Measurements from ENCODE around the gene ADAM17. TPM values are rescaled to one million over a fixed set of nuclear protein-coding genes. Genes with fewer than 3 reads are reported as not detected.

ADAM17 gene
- total RNA-seq, 1 donor from 2014 or later, result 23.2 TPM

Other genes starting within 250 kb of the ADAM17 start
- 129 and 134 TPM in 2 replicates for gene ITGB1BP1, start 132.3 kb downstream of the ADAM17 start, total RNA-seq
- gene CPSF3, start 132.2 kb downstream of the ADAM17 start, total RNA-seq, result 54.7 and 56.2 TPM in 2 replicates
- gene IAH1, start 81.3 kb downstream of the ADAM17 start, total RNA-seq, result 64.7 and 66.0 TPM in 2 replicates
- gene YWHAQ, start 75.2 kb upstream of the ADAM17 start, total RNA-seq, result 277 and 286 TPM in 2 replicates